ENCODE data around the gene IFT43. TPM values are rescaled to one million over a fixed set of nuclear protein-coding genes. Genes with fewer than 3 reads are reported as not detected.

The IFT43 gene
- total RNA-seq, 1 donor from 2014 or later = 15.8 TPM

DNA sequence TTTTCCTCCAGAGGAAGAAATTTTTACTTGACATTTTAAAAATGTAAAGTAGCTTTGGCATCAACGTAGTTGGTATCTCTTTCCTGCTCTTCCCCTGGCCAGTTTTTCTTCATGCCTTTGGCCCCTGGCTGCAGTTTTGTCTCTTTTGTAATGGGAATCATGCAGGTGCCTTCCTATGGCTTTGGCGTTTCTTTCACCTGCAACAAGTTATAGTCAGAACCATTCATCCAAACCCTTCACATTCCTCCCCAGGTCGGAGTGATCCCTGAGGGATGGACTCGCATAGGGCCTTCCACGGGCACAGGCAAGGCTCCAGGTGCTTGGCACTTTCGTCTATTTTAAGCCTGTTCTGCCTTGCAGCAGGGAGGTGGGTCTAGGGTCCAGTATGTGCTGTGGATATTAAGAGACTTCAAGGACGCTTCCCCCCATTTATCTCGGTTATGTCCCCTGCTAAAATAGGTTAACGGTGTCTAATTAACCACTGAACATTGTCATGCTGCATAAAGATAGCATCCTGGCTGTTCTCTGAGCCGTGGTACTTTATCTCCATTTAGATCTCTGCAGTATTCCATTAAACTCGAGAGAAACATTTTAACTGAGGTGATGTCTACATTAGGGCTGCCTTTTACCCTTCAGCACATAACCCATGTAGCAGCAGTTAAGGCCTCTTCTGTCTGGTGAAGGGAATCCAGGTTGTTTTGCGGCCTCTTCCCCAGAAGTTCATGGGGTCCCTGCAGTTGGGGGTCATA is 66.3 kb downstream of the IFT43 start:
- POLR2A ChIA-PET = no interaction called here
- no peak overlapping the region for H3K27ac Mint-ChIP-seq
- intact Hi-C loops (cut with micrococcal nuclease) = loop anchor here (1.0 kb wide), 1 partner anchor 335 kb away; no protein-coding TSS in a partner anchor

DNA sequence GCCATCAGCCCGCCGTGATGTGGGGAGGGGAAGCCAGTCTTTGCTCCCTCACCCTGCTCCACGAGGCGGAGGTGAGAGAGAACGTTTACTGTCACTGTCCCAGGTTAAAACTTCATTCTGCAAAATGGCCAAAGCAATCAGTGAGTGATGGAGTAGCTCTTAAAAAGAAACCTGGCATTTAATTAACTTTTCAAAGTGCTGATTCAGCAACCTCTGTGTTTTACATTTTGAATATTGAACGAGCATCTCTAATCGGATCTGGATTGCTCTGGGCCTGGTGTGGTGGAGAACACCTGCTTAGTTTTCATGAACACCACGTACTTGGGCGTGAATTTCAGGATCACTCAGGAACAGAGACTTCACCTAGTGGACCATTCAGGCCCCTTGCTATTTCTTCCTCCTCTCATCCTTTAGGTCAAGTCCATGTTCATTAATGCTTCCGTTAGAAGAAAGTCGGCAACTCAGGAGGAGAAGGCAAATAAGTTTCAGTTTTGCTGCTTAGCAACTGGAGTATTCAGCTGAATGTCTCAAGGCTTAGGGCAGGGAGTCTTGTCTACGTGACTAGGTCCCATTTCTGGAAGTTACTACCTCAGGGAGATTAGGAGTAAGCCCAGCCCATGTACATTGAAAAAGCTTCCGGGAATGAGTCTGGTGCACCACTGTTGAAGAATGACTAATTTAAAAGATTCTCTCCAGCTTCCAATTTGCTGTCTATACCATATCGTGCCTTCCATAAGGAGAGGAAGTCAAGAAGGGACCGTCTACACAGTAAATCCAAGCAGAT is 68.2 kb downstream of the IFT43 start:
- DNase-seq (no peak), ATAC-seq (ENCODE audit: low read depth) (no peak)
- CTCF ChIA-PET = interaction anchor here (6.1 kb wide), 1 partner anchor 298 kb away, joined by 101 read pairs; no protein-coding TSS in a partner anchor
- POLR2A ChIA-PET = no interaction called here
- no peak overlapping the region for H3K27ac Mint-ChIP-seq
- H3K9me3 Mint-ChIP-seq = no peaks in the 10 kb centered on the region
- no peaks in the 10 kb centered on the region for H3K27me3 Mint-ChIP-seq
- intact Hi-C loops (cut with micrococcal nuclease) = no loop called here
- no peak overlapping the region for H3K4me3 Mint-ChIP-seq
- no peaks in the 10 kb centered on the region for H3K4me1 Mint-ChIP-seq
- TF ChIP-seq, protein P1, sequence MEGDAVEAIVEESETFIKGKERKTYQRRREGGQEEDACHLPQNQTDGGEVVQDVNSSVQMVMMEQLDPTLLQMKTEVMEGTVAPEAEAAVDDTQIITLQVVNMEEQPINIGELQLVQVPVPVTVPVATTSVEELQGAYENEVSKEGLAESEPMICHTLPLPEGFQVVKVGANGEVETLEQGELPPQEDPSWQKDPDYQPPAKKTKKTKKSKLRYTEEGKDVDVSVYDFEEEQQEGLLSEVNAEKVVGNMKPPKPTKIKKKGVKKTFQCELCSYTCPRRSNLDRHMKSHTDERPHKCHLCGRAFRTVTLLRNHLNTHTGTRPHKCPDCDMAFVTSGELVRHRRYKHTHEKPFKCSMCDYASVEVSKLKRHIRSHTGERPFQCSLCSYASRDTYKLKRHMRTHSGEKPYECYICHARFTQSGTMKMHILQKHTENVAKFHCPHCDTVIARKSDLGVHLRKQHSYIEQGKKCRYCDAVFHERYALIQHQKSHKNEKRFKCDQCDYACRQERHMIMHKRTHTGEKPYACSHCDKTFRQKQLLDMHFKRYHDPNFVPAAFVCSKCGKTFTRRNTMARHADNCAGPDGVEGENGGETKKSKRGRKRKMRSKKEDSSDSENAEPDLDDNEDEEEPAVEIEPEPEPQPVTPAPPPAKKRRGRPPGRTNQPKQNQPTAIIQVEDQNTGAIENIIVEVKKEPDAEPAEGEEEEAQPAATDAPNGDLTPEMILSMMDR (IDR thresholded peaks at IDR 0.05) = no peak
- H3K36me3 Mint-ChIP-seq (ENCODE audit: low read depth) = no peaks in the 10 kb centered on the region

More for the DNA sequence above, 66.3 kb downstream of the IFT43 start:
- H3K27me3 Mint-ChIP-seq = no peaks in the 10 kb centered on the region
- ATAC-seq (ENCODE audit: low read depth) (no peak), DNase-seq (no peak)
- CTCF ChIA-PET = interaction anchor here (0.8 to 6.1 kb wide), 9 partner anchors 32 to 596 kb away, joined by 3 to 101 read pairs (median 5); no protein-coding TSS in a partner anchor
- TF ChIP-seq, protein P1 (IDR thresholded peaks at IDR 0.05) = no peak
- H3K4me3 Mint-ChIP-seq = no peak overlapping the region
- no peaks in the 10 kb centered on the region for H3K4me1 Mint-ChIP-seq
- no peaks in the 10 kb centered on the region for H3K9me3 Mint-ChIP-seq
- H3K36me3 Mint-ChIP-seq (ENCODE audit: low read depth) = no peaks in the 10 kb centered on the region

GRCh38 chr14:76055330-76055729 is 69.8 kb downstream of the IFT43 start:
- ATAC-seq (ENCODE audit: low read depth) (no peak), DNase-seq (no peak)
- H3K27ac Mint-ChIP-seq = no peak overlapping the region
- peaks cover 6% of the 10 kb centered on the region for H3K36me3 Mint-ChIP-seq (ENCODE audit: low read depth)
- TF ChIP-seq, protein P1 (IDR thresholded peaks at IDR 0.05) = no peak
- POLR2A ChIA-PET = no interaction called here
- intact Hi-C loops (cut with micrococcal nuclease) = no loop called here
- H3K4me3 Mint-ChIP-seq = no peak overlapping the region
- CTCF ChIA-PET = no interaction called here
- H3K9me3 Mint-ChIP-seq = no peaks in the 10 kb centered on the region
- no peaks in the 10 kb centered on the region for H3K27me3 Mint-ChIP-seq
- no peaks in the 10 kb centered on the region for H3K4me1 Mint-ChIP-seq

- Mint-ChIP-seq H3K36me3 (ENCODE audit: low read depth) (peaks cover 11% of the 10 kb centered on the region), H3K4me3 (no peak overlapping the region), H3K27me3 (no peaks in the 10 kb centered on the region), H3K9me3 (no peaks in the 10 kb centered on the region), H3K4me1 (no peaks in the 10 kb centered on the region), H3K27ac (no peak overlapping the region)
- ATAC-seq (ENCODE audit: low read depth) = no peak
- intact Hi-C loops (cut with micrococcal nuclease) = no loop called here
- ChIA-PET CTCF (no interaction called here), POLR2A (no interaction called here)
- no peak for DNase-seq
- TF ChIP-seq, protein P1 (IDR thresholded peaks at IDR 0.05) = no peak
Observed at GRCh38 chr14:76056128-76056527, 70.6 kb downstream of the IFT43 start.

DNA sequence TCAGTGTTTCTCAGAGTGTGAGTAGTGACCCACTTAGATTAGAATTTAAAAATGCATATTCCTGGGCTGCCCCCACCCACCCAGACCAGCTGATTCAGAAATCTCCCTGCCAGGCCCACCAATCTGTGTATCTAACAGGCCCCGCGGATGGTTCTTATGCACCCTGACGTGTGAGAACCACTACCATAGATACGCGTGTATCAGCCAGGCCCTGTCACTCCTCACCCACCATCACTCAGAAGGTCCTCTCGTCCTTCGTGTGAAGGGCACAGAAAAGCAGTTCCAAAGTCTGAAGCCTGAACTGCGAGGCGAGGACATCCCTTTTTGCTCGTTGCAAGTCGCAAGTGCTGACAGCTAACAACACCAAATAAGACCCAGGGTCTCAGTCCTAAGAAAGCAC is 72.4 kb downstream of the IFT43 start:
- Mint-ChIP-seq H3K9me3 (no peaks in the 10 kb centered on the region), H3K4me3 (no peak overlapping the region), H3K4me1 (no peaks in the 10 kb centered on the region), H3K36me3 (ENCODE audit: low read depth) (peaks cover 18% of the 10 kb centered on the region), H3K27ac (no peak overlapping the region), H3K27me3 (no peaks in the 10 kb centered on the region)
- DNase-seq (no peak), ATAC-seq (ENCODE audit: low read depth) (no peak)
- POLR2A ChIA-PET = no interaction called here
- intact Hi-C loops (cut with micrococcal nuclease) = no loop called here
- CTCF ChIA-PET = interaction anchor here (0.6 kb wide), 1 partner anchor 562 kb away, joined by 5 read pairs; no protein-coding TSS in a partner anchor
- TF ChIP-seq, protein P1 (IDR thresholded peaks at IDR 0.05) = no peak

Measured in activated B cell treated with CpG ODN at 0.5 μM for 24 hours (primary cell).